ENCODE results near the gene CCL3.

DNA sequence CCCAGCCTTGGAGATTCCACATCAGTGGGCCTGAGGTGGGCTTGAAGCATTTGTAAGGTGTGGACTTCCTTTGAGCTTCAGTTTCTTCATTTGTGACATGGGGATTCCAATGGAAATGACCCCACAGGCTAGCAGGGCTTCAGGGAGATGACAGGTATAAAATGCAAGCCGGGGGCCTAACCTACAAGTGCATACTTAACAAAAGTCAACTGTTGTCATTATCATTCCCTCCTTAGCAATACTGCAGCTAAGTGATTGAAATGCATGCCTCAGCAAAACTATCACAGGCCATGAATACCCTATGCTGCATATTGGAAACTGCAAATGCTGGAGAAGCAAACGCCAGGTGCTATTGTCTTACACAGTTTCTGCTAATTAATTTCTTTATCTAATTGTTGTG is 33.5 kb upstream of the CCL3 start:
- TF ChIP-seq CTCF (conservative IDR thresholded peaks at IDR 0.05; ENCODE audit: low read depth, low read length) (no peak), EZH2phosphoT487 (IDR thresholded peaks at IDR 0.05; ENCODE audit: borderline replicate concordance, low read length) (no peak)

All from PC-3 (cell line).